GM21786 (cell line): ENCODE data around the gene XPR1.

ENCODE experiments used
- ATAC-seq: cut with Tn5 transposase; IDR thresholded peaks from one replicate; pipeline ENCODE4 v1.9.1; 2021; ENCODE audit not compliant: unreplicated experiment

The XPR1 gene

GRCh38 chr1:180631766-180632325, at the start of gene XPR1:
Gene XPR1, plus strand, starts transcription at chr1:180632022. Its CDS starts 180 bp downstream, at chr1:180632202.
- ATAC-seq = peak; percentile 96

GRCh38 chr1:180584869-180585268, 47.0 kb upstream of the XPR1 start:
- no peak for ATAC-seq

DNA sequence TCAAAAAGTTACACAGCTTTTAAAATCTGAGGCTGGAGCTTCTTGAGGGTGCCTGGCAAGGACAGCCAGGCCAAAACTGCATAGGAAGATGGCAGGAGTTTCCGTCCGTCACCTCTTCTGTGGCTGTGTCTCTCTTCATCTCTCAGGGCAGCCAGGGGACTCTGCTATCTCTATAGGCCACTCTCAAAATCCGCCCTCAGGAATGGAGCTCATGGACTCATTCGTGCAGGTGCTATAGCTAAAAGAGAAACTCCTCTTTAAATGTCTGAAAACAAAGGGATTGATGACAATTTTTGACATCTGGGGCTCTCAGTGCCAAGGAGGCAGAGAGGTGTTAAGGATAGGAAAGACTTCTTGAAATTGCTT, 45.8 kb upstream of the XPR1 start:
- ATAC-seq = no peak

GRCh38 chr1:180586671-180587155, 45.1 kb upstream of the XPR1 start:
- ATAC-seq = no peak

GRCh38 chr1:180588121-180588520, 43.7 kb upstream of the XPR1 start:
- no peak for ATAC-seq

GRCh38 chr1:180590889-180591288, 40.9 kb upstream of the XPR1 start:
- ATAC-seq = no peak

DNA sequence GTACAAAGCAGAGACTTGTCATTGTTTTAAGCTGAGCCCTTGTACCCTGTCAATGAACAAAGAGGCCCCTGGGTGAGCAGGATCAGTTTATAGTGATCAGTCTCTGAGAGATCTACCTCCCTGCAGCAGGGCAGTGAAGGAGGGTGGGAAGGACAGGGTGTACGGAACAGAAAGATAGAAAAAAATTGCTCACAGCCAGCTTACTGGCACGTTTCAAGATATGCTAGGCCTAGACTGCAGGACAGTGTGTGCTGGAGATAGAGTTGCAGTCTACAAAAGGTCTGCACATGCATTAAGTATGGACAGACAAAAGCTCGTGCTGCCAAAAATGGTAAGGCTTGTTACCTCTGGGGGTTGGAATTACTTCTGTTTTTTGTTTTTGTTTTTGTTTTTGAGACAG, 38.4 kb upstream of the XPR1 start:
- no peak for ATAC-seq

- ATAC-seq = no peak
Measured at GRCh38 chr1:180594723-180595122, 37.1 kb upstream of the XPR1 start.

- no peak for ATAC-seq
Measured at GRCh38 chr1:180595966-180596365, 35.9 kb upstream of the XPR1 start.

- no peak for ATAC-seq
Measured at GRCh38 chr1:180597520-180597919, 34.3 kb upstream of the XPR1 start.

DNA sequence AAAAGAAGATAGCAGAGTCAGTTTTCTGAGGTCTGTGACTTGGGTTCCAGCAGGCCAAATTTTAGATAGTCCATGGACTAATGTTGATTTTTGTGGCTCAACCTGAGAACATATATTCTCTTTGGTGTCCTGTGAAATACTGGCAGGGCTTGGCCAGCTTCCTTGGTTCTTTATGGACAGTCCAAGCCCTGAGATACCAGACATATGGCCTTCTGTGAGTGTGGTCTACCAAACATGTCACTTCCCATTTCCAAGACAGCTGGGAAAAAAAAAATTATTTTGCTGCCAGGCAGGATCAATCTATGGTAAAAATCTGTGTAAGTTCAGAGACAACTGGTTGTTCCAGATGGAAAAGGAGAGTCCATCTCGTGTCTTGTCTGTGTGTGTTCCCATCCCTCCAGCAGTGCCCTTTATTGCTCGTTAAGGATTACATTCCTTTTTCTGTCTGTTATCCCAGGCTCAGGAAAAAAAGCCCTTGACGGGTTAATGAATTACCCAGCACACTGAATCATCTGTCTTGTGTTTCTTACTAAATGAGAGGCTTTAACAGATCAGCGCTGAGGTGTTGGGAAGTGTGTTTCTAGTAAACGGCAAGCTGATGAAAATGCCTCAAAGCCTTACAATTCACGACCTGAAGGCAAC, 33.4 kb upstream of the XPR1 start:
- ATAC-seq = no peak

DNA sequence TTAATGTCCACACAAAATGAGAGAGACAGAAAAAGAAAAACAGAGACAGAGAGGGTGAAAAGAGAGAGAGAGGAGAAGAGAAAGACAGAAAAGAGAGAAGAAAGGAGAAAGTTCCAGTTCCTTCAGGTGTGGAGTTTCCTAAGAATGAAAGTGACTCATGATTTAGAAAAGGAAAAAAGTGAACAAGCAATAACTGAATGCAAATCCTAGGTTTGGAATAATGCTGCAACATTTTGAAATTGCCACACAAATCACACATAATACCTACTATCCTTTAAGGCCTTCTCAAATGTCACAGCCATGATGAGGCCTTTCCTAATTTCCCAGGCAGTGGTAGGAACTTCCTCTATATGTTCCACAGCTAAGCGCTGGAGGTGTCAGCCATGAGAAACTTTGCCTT, 31.5 kb upstream of the XPR1 start:
- ATAC-seq = no peak

DNA sequence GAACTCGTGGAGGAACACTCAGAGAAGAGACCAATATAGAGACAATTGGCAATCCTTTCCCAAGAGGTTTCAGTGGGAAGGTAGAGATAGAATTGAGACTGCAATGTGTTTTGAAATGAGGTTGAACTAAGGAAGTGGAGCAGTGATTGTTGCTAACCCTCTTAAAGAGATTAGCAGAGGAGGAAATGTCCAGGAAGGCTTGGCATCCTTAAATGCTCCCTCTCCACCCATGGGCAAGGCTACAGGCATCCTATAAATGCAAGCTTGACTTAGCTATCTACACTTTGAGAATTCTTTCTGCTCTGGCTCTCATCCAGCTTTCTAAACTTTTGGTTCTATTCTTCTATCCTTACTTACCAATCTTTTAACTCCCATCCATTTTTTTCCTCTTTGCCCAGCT, 30.3 kb upstream of the XPR1 start:
- no peak for ATAC-seq

GRCh38 chr1:180603223-180603849, 28.5 kb upstream of the XPR1 start:
- no peak for ATAC-seq

GRCh38 chr1:180603850-180604226, 28.0 kb upstream of the XPR1 start:
- no peak for ATAC-seq

GRCh38 chr1:180606155-180606554, 25.7 kb upstream of the XPR1 start:
- no peak for ATAC-seq

DNA sequence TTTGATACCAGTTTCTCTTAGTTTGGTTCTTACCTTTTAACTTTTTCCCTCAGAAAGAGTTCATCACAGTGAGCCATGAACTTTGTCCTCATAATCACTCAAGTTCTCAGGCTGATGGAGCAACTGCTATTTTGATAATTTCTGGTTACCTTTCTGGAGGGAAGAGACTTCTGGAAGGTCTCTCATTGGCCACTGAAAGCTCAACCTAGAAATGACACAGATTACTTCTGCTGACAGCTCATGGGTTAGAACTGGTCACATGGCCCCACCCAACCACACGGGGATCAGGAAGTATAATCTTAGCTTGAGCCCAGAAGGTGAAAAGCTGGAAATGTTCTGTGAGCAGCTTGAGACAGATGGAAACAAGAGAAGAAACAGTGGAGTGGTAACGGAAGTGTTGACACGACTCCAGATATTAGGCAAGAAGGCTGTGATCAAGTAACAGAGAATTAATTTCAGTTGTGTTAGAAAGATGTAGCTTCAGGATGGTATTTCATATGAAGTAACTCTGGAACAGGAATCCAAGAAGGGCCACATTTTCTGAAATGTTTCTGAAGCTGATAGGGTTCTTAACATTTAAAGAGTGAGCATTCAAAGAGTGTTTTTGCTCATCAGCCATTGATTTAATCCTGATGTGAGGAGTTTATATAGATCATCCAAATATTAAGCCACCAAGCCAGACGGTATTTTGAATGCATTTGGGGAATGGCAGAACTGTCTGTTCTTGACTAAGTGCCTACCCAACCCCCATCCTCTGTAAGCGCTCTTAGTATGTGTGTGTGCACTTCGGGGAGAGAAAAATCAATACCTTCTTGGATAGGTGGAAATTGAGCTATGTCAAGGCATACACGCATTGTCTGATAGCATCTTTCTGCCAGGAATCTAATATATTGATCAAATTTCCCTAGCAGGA, 21.9 kb upstream of the XPR1 start:
- no peak for ATAC-seq

GRCh38 chr1:180610556-180611015, 21.2 kb upstream of the XPR1 start:
- ATAC-seq = no peak

- ATAC-seq = no peak
Measured at GRCh38 chr1:180611016-180611930, 20.5 kb upstream of the XPR1 start.

DNA sequence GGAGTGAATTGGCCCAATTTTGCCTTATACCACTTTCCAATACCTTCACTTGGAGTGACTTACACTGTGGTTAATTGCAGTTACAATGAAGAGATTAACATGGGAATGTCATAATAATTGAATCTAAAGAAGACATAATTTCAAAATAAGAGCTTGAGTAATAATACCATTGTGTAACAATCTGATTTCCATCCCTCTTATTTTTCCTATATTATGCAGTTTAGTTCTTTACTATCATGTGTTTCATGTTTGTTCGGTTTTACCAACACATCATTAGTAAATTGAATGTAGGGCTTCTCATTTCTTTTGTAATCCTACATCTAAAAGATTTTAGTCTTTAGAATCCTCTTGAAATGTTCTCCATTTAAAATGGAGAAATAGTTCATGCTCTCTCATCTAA, 19.2 kb upstream of the XPR1 start:
- no peak for ATAC-seq
